Activated T-helper 2 cell treated with anti-CD3 and anti-CD28 coated beads, Interferon-gamma antibody, Interleukin-2, Interleukin-4, amounts not matched to agents 10 μg/mL and 5 μg/mL and 100 μg/mL, durations not matched to agents 14 hours and 24 hours and 36 hours (primary cell): Measurements from ENCODE around the gene AK1. TPM values are rescaled to one million over a fixed set of nuclear protein-coding genes. Genes with fewer than 3 reads are reported as not detected.

Experiments
- DNase-seq: peaks from one replicate; pipeline ENCODE4 v3.0.0; 2021; ENCODE audit warnings: low spot score
- H3K27ac Mint-ChIP-seq: one replicate; pipeline ENCODE4 v1.8.0; 2021; ENCODE audit warnings: mixed read lengths
- H3K27me3 Mint-ChIP-seq: one replicate; pipeline ENCODE4 v1.8.0; 2021; ENCODE audit warnings: low read depth, mixed read lengths
- H3K36me3 Mint-ChIP-seq: one replicate; pipeline ENCODE4 v1.8.0; 2021; ENCODE audit warnings: low read depth, mixed read lengths
- H3K4me1 Mint-ChIP-seq: one replicate; pipeline ENCODE4 v1.8.0; 2021; ENCODE audit warnings: low read depth, mixed read lengths
- H3K4me3 Mint-ChIP-seq: one replicate; pipeline ENCODE4 v1.8.0; 2021; ENCODE audit warnings: low read depth, mild to moderate bottlenecking, moderate library complexity, mixed read lengths
- H3K9me3 Mint-ChIP-seq: one replicate; pipeline ENCODE4 v1.8.0; 2021; ENCODE audit warnings: mixed read lengths
- intact Hi-C: fragments of 100-400 bp; cut with micrococcal nuclease; formaldehyde crosslinking; loops from one replicate; pipeline ENCODE4 v1.15.1; 2023
- total RNA-seq: library from RNA; stranded (reverse); gene quantifications from 2 replicates; pipeline ENCODE4 v1.2.3, GENCODE V29; 2022

AK1 gene
- total RNA-seq, 1 donor from 2014 or later, result 21.0 TPM

GRCh38 chr9:127867356-127868277 is 9.9 kb downstream of the AK1 start:
- intact Hi-C loops, result loop anchor here (5.0 kb wide), 1 partner anchor 50 kb away; the partner anchor contains the start of gene ST6GALNAC4
- no peaks in the 10 kb centered on the region for H3K9me3 Mint-ChIP-seq
- no peak for DNase-seq
- H3K27me3 Mint-ChIP-seq, result no peaks in the 10 kb centered on the region
- peaks cover 8% of the 10 kb centered on the region for H3K36me3 Mint-ChIP-seq
- peaks cover 17% of the 10 kb centered on the region for H3K4me1 Mint-ChIP-seq
- no peak overlapping the region for H3K27ac Mint-ChIP-seq
- H3K4me3 Mint-ChIP-seq, result no peak overlapping the region

GRCh38 chr9:127866535-127866934 is 10.9 kb downstream of the AK1 start:
- no peak overlapping the region for H3K4me3 Mint-ChIP-seq
- peaks cover 23% of the 10 kb centered on the region for H3K4me1 Mint-ChIP-seq
- H3K36me3 Mint-ChIP-seq, result peaks cover 8% of the 10 kb centered on the region
- no peak overlapping the region for H3K27ac Mint-ChIP-seq
- DNase-seq, result no peak
- no peaks in the 10 kb centered on the region for H3K27me3 Mint-ChIP-seq
- intact Hi-C loops, result loop anchor here (5.0 kb wide), 1 partner anchor 51 kb away; the partner anchor contains the start of gene ST6GALNAC4
- no peaks in the 10 kb centered on the region for H3K9me3 Mint-ChIP-seq

GRCh38 chr9:127865645-127866464 is 11.6 kb downstream of the AK1 start:
- Mint-ChIP-seq H3K9me3 (no peaks in the 10 kb centered on the region), H3K4me1 (peaks cover 25% of the 10 kb centered on the region), H3K36me3 (peaks cover 8% of the 10 kb centered on the region), H3K27me3 (no peaks in the 10 kb centered on the region), H3K4me3 (no peak overlapping the region), H3K27ac (peak overlapping the region; percentile 62)
- peak; percentile 42 for DNase-seq
- intact Hi-C loops, result loop anchor here (1.0 to 5.0 kb wide), 3 partner anchors 51 to 81 kb away; partner anchors contain the start of gene ST6GALNAC4

GRCh38 chr9:127863191-127863621 is 14.3 kb downstream of the AK1 start:
- H3K4me1 Mint-ChIP-seq, result peaks cover 25% of the 10 kb centered on the region
- H3K9me3 Mint-ChIP-seq, result no peaks in the 10 kb centered on the region
- no peak for DNase-seq
- peak overlapping the region; percentile 21 for H3K27ac Mint-ChIP-seq
- H3K36me3 Mint-ChIP-seq, result peaks cover 4% of the 10 kb centered on the region
- no peak overlapping the region for H3K4me3 Mint-ChIP-seq
- intact Hi-C loops, result no loop called here
- H3K27me3 Mint-ChIP-seq, result no peaks in the 10 kb centered on the region

GRCh38 chr9:127862075-127863011 is 15.1 kb downstream of the AK1 start:
- intact Hi-C loops, result no loop called here
- peak; percentile 35 for DNase-seq
- Mint-ChIP-seq H3K36me3 (peaks cover 4% of the 10 kb centered on the region), H3K27me3 (no peaks in the 10 kb centered on the region), H3K4me1 (peaks cover 25% of the 10 kb centered on the region), H3K4me3 (no peak overlapping the region), H3K27ac (peak overlapping the region; percentile 46), H3K9me3 (no peaks in the 10 kb centered on the region)

- Mint-ChIP-seq H3K27me3 (no peaks in the 10 kb centered on the region), H3K36me3 (peaks cover 2% of the 10 kb centered on the region), H3K9me3 (no peaks in the 10 kb centered on the region), H3K4me1 (peaks cover 23% of the 10 kb centered on the region), H3K4me3 (no peak overlapping the region), H3K27ac (peak overlapping the region; percentile 2)
- DNase-seq, result no peak
- intact Hi-C loops, result no loop called here
Measured at GRCh38 chr9:127860779-127861178, 16.7 kb downstream of the AK1 start.

- no peaks in the 10 kb centered on the region for H3K36me3 Mint-ChIP-seq
- no peak overlapping the region for H3K27ac Mint-ChIP-seq
- H3K4me3 Mint-ChIP-seq, result no peak overlapping the region
- no peaks in the 10 kb centered on the region for H3K27me3 Mint-ChIP-seq
- H3K4me1 Mint-ChIP-seq, result peaks cover 18% of the 10 kb centered on the region
- H3K9me3 Mint-ChIP-seq, result no peaks in the 10 kb centered on the region
- DNase-seq, result no peak
- intact Hi-C loops, result no loop called here
Measured at GRCh38 chr9:127860260-127860659, 17.2 kb downstream of the AK1 start.

- H3K4me3 Mint-ChIP-seq, result no peak overlapping the region
- H3K9me3 Mint-ChIP-seq, result no peaks in the 10 kb centered on the region
- no peaks in the 10 kb centered on the region for H3K36me3 Mint-ChIP-seq
- intact Hi-C loops, result no loop called here
- DNase-seq, result no peak
- no peaks in the 10 kb centered on the region for H3K27me3 Mint-ChIP-seq
- H3K27ac Mint-ChIP-seq, result no peak overlapping the region
- H3K4me1 Mint-ChIP-seq, result peaks cover 14% of the 10 kb centered on the region
Measured at GRCh38 chr9:127858041-127858512, 19.4 kb downstream of the AK1 start.

- intact Hi-C loops, result no loop called here
Measured at GRCh38 chr9:127857278-127857677, 20.2 kb downstream of the AK1 start.

GRCh38 chr9:127856729-127857116 is 20.8 kb downstream of the AK1 start:
- no peaks in the 10 kb centered on the region for H3K9me3 Mint-ChIP-seq
- no peak overlapping the region for H3K27ac Mint-ChIP-seq

More at GRCh38 chr9:127857278-127857677, 20.2 kb downstream of the AK1 start:
- no peak overlapping the region for H3K4me3 Mint-ChIP-seq
- no peaks in the 10 kb centered on the region for H3K9me3 Mint-ChIP-seq
- peaks cover 13% of the 10 kb centered on the region for H3K4me1 Mint-ChIP-seq
- peaks cover 5% of the 10 kb centered on the region for H3K36me3 Mint-ChIP-seq
- DNase-seq, result no peak
- H3K27me3 Mint-ChIP-seq, result no peaks in the 10 kb centered on the region
- no peak overlapping the region for H3K27ac Mint-ChIP-seq

GRCh38 chr9:127856094-127856728 is 21.3 kb downstream of the AK1 start:
- H3K27ac Mint-ChIP-seq, result no peak overlapping the region
- DNase-seq, result no peak
- no peaks in the 10 kb centered on the region for H3K9me3 Mint-ChIP-seq
- H3K4me1 Mint-ChIP-seq, result peaks cover 14% of the 10 kb centered on the region
- H3K27me3 Mint-ChIP-seq, result no peaks in the 10 kb centered on the region
- intact Hi-C loops, result no loop called here
- peaks cover 15% of the 10 kb centered on the region for H3K36me3 Mint-ChIP-seq
- H3K4me3 Mint-ChIP-seq, result no peak overlapping the region

More at GRCh38 chr9:127856729-127857116, 20.8 kb downstream of the AK1 start:
- peaks cover 15% of the 10 kb centered on the region for H3K4me1 Mint-ChIP-seq
- H3K27me3 Mint-ChIP-seq, result no peaks in the 10 kb centered on the region
- H3K4me3 Mint-ChIP-seq, result no peak overlapping the region
- DNase-seq, result no peak
- intact Hi-C loops, result no loop called here
- peaks cover 10% of the 10 kb centered on the region for H3K36me3 Mint-ChIP-seq
